Spleen (tissue), 7 donors: ENCODE data around the gene ACKR3.

ENCODE experiments used
- CTCF ChIP-seq, 11 experiments: fragments of 200-600 bp in 7 of 11; fragments of 450-650 bp in 4 of 11; sonication (generic) in 4 of 11; IDR thresholded peaks in 8 of 11; conservative IDR thresholded peaks in 3 of 11; 1 replicate in 7 of 11; 2 replicates in 4 of 11; pipeline versions ENCODE4 v1.4.0 to v1.8.0; 2016 to 2021; ENCODE audit warnings: antibody characterized with exemption in 11 of 11, inconsistent platforms in 4 of 11, mild to moderate bottlenecking in 1 of 11
- POLR2A ChIP-seq, 3 donors: fragments of 450-650 bp; IDR thresholded peaks; one replicate each; pipeline ENCODE4 v1.5.1; 2017; ENCODE audit warnings: antibody characterized with exemption in 3 of 3, mild to moderate bottlenecking in 1 of 3
- POLR2AphosphoS5 ChIP-seq, 3 donors: sonication (generic); formaldehyde crosslinking; IDR thresholded peaks; one replicate each; pipeline ENCODE4 v1.5.1; 2017; ENCODE audit warnings: antibody characterized with exemption in 3 of 3
- donor health status: DM: no; HTN: no; CAD: no; lungs with moderate emphysema.
- donor health status: DM: no; HTN: no; CAD: no.
- donor health status: DM: no; HTN: no; CAD: no.

- TF ChIP-seq POLR2A (IDR thresholded peaks at IDR 0.05) (no peak), CTCF (IDR thresholded peaks at IDR 0.05 in 8 of 11, conservative IDR thresholded peaks at IDR 0.05 in 3 of 11) (no peak), POLR2AphosphoS5 (IDR thresholded peaks at IDR 0.05) (no peak)
These were observed 38.5 kb downstream of the ACKR3 start for GRCh38 chr2:236608188-236608525.
